ENCODE data around the gene DACH1.

The DACH1 gene

DNA sequence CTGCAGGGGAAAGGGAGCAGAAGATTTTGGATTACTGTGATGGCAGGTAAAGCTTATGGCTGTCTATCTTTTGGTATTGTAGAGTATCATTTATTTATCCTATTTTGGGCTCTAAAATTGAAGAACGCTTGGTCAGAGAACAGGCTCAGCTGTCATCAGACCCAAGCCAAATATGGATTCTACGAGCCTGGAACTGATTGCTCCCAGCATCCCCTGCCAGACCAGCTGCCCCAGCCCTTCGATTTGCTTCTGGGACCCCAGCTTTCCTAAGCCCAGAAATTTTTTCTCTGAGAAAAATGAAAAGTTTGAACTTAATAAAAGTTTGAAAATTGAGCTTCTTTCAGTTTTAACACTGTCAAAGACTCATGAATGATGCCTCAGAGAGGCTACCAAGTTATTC is 472.8 kb downstream of the DACH1 start:
- no peak for DNase-seq
- no peak overlapping the region for H3K4me3 ChIP-seq (ENCODE audit: low read depth, low read length)

More for the DNA sequence above, 472.8 kb downstream of the DACH1 start:
- Histone ChIP-seq H3K4me1 (no peaks in the 10 kb centered on the region), H3K27me3 (no peaks in the 10 kb centered on the region), H3K9me3 (no peaks in the 10 kb centered on the region), H3K36me3 (no peaks in the 10 kb centered on the region)
- TF ChIP-seq CTCF (IDR thresholded peaks at IDR 0.05; ENCODE audit: low read depth, low read length): no peak
